NCI-H748 (cell line): ENCODE data around the gene FAM177A1.
"Not testable (repeated sequence)": the region's sequence is repeated elsewhere in the genome, so short reads cannot be mapped to it uniquely, and the experiment has no call there.

Experiments
- DNase-seq: peaks from one replicate; lab custom pipeline; 2025; ENCODE audit not compliant: unreplicated experiment; lab: John Stamatoyannopoulos, UW

The FAM177A1 gene

DNA sequence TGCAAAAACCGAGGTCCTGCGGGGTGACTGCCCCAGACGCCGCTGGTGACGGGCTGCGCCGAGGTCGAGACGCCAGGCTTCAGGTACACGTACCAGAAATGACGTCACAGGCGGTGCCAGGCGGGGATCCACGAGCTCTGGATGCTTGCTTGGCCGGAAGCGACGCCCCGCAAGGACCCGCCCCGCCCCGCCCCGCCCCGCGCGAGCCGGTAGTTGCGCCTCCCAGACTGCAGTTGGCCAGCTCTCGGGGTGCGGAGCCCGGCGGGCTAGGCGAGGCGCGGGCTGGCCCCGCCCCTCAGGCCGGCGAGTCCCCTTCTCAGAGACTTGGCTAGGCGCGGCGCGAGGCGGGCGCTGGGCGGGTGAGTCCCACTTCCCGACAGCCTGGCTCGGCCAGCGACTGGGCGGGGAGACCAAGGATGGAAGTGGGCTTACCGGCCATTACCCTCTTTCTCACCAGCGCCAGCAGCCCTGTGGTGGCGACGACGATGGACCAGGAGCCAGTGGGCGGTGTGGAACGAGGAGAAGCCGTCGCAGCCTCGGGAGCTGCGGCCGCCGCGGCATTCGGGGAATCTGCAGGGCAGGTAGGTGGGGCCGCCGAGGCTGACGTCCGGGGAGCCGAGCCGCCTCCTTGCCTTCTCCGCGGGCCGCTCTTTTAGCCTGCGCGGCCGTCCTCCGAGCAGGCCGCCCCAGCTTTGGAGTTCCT, at the start of gene FAM177A1:
TSS of gene FAM177A1 (plus strand) at position 225 of the 703 bp plus-strand sequence. CDS start at position 417, 192 bp downstream.
- peak; percentile 97 for DNase-seq

- no peak for DNase-seq
These were observed 48.3 kb upstream of the FAM177A1 start for GRCh38 chr14:34997762-34998161.

DNA sequence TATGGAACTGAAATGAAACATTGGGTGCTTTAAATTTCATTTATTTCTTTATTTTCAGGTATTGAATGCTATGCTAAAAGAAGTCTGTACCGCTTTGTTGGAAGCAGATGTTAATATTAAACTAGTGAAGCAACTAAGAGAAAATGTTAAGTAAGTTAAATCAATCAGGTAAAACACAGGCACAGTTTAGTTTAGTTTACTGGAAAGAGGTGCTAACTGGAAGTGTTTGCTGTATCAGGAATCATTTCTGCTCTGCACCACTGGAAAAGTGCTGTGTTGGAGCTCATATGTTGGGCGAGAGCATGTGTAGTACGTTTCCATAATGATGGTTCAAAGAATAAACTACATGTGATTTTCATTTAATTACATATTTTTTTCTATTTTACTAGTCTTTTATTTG, 46.6 kb upstream of the FAM177A1 start:
- DNase-seq, result no peak

DNA sequence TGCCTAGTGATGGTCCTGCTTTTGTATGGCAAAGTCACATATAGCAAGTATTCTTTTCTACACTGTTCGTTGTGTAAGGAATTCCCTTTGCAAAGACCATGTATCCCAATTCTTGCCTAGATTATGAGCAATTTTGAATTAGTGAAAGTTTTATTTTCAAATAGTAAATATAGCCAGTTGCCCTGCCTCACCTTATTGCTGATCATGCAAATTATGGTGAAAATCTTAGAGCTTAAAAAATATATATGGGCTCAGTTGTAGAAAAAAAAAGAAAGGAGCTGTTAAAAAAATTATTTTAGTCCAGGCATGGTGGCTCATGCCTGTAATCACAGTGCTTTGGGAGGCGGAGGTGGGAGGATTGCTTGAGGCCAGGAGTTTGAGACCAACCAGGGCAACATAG, 44.5 kb upstream of the FAM177A1 start:
- no peak for DNase-seq

DNA sequence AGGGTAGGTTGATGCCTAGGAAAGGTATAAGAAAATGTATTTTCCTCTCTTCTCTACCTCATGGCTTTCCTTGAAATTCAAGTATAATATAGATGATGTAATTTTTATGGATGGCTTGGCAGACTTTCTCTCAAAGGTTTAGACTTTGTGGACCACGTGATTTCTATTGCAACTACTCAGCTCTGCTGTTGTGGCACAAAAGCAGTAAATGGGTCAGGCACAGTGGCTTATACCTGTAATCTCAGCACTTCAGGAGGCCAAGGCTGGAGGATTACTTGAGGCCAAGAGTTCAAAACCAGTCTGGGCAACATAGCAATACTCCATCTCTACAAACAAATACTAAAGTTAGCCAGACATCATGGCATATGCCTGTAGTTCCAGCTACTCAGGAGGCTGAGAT, 41.2 kb upstream of the FAM177A1 start:
- DNase-seq, result no peak

- no peak for DNase-seq
These were observed 29.5 kb upstream of the FAM177A1 start for GRCh38 chr14:35016568-35016967.

GRCh38 chr14:35020713-35021112, 25.4 kb upstream of the FAM177A1 start:
- no peak for DNase-seq

- no peak for DNase-seq
These were observed 17.6 kb upstream of the FAM177A1 start for GRCh38 chr14:35028435-35028834.

- no peak for DNase-seq
These were observed 13.5 kb upstream of the FAM177A1 start for GRCh38 chr14:35032562-35032961.

DNA sequence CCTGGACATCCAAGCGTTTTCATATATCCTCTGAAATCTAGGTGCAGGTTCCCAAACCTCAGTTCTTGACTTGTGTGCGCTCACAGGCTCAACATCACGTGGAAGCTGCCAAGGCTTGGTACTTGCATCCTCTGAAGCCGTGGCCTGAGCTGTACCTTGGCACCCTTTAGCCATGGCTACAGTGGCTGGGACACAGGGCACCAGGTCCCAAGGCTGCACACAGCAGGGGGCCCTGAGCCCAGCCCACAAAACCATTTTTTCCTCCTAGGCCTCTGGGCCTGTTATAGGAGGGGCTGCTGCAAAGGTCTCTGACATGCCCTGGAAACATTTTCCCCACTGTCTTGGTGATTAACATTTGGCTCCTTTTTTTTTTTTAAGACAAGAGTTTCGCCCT, 11.6 kb upstream of the FAM177A1 start:
- DNase-seq, result no peak

- not testable (repeated sequence) for DNase-seq
These were observed 11.0 kb upstream of the FAM177A1 start for GRCh38 chr14:35034944-35035554.

- not testable (repeated sequence) for DNase-seq
These were observed 7.8 kb upstream of the FAM177A1 start for GRCh38 chr14:35038312-35038711.

DNA sequence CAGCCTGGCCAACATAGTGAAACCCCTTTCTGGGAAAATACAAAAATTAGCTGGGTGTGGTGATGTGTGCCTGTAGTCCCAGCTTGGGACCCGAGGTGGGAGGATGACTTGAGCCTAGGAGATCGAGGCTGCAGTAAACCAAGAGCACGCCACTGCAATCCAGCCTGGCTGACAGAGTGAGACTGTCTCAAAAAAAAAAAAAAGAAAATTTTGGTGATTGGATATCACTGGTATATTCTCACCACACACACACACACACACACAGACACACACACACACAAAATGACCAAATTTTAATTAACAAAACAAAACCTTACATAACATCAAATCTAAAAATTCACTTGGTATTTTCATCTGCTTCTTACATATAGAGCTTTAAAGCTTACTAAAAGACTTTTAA, 3.4 kb upstream of the FAM177A1 start:
- no peak for DNase-seq

DNA sequence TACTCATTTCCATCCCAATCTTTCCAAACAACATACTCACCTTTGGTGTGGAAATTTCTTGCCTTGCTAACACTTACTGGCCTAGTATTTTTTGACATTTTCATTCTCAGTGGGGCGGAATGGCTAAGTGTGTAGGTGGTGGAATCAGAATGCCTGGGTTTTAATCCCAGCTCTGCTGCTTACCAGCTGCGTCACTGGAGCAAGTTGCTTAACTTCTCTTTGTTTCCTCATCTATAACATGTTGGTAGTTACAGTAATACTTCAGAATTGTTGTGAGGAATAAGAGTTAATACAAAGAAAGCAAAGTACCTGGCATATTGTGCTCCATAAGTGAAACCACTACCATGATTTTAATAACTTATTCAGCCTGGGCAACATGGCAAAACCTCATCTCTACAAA, 3.0 kb upstream of the FAM177A1 start:
- DNase-seq, result no peak

DNA sequence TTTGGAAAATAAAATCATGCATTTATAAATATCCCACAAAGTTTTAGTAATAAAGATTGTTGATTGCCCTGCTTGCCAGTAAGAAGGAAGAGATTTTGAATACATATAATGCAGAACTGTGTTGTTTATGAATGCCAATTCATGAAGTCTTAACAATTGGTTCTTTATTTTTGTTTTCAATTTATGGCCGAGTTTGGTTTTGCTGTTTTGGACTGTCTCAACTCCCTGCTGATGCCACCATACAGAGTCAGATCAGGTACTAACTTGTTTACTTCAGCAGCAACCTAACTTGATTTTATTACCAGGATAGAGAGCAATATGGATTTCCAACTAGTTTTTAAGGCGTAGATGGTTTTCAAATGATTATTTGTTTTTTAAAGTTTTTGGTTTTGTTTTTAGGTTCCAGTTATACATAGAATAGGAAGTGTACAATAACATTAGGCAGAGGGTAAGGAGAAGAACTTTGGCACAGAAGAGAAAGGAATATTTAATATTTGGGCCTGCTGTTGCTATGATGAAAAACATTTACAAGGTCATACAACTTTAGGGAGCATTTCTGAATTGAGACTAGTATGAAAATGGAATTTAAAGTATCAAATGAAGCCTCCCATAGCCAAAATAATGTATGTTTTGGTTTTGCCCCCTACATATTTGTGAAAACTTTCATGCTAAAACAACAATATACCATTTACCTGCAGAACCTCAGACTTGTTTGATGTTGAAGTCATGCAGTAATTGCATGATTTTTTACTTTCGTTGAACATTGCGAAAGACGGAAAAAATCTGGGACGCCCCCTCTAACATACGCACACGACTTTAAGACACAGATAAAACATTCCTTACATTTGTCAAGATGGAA, 904 bp upstream of the FAM177A1 start:
- DNase-seq, result no peak

DNA sequence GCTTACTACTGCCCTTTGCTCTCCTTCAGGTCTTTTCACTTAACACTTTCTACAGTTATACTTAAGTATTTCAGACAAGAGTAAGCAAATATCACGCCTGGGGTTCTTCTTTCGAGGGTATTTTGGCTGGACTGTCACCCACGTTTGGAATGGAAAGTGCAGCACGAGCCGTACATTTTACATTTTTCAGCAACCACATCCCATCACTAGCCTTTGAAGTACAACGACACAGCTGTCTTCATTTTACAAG, 349 bp upstream of the FAM177A1 start:
- DNase-seq, result no peak

DNA sequence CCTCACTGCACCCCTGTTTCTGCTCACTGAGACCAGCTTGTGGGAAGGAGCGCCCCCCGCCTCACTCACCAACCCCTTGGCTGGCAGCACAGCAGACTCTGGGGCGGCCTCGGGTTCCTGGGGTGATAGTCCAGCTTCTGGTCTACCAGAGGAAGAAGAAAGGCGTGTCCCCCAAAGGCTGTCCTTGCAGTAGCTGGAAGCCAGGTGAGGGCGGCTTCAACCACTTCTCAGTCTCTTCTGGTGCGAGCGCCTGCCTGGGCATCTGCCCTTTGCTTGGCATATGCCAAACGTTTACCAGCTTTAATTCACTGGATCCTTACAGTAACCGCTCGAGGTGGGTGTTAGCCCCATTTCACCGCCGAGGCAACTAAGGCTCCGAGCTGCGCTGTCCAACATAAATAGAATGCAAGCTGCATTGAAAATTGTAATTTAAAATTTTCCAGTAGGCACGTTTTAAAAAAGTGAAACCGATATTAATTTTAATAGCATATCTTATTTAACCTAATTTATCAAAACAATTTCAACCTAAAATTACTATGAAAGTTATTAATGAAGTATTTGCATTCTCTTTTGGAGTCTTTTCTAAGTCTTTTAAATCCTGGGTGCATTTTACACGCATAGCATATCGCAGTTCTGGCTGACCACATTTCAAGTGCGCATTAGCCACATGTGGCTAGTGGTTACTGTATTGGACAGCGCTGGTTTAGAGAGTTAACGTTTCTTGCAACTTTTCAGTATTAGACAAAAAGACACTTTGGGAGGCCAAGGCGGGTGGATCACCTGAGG, 872 bp downstream of the FAM177A1 start:
- DNase-seq, result peak; percentile 73

- peak; percentile 79 for DNase-seq
These were observed 2.0 kb downstream of the FAM177A1 start for GRCh38 chr14:35047976-35048513.

- DNase-seq, result no peak
These were observed 4.6 kb downstream of the FAM177A1 start for GRCh38 chr14:35050652-35051051.

DNA sequence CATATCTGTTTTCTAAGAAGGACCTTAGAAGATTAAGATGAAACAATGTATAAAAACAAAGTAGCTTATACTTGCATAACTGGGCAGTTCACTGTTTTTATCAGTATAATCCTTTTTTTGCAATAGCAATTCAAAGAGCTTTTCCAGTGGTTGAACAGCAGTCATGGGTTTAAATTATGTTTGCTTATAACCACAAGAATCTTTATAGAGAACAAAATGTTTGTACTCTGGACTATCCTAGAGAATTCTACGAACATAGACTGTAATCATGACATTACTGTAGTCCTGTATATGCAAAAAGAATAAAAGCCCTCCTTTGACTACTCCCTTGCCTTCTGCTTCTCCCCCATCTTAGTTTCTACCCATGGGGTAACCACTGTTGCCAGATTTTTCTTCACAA, 5.7 kb downstream of the FAM177A1 start:
- no peak for DNase-seq

DNA sequence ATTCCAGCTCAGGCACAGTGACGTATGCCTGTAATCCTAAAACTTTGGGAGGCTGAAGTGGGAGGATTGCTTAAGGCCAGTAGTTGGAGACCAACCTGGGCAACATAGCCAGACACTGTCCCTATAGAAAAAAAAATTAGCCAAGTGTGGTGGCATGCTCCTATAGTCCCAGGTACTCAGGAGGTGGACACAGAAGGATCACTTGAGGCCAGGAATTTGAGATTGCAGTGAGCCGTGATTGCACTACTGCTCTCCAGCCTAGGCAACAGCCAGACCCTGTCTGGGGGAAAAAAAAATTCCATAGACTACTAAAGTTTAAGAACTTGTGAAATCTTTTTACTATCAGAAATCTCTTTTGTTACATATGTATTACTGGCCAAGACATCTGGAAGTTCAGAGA, 6.6 kb downstream of the FAM177A1 start:
- DNase-seq, result no peak
